Endothelial cell (in vitro differentiated cells): ENCODE data around the gene HS3ST4. TPM values are rescaled to one million over a fixed set of nuclear protein-coding genes. Genes with fewer than 3 reads are reported as not detected.

ENCODE experiments used
- DNase-seq: peaks from one replicate; pipeline ENCODE4 v3.0.0; 2021; ENCODE audit warnings: low spot score
- H3K27ac Mint-ChIP-seq: one replicate; pipeline ENCODE4 v1.8.0; 2021; ENCODE audit warnings: mixed read lengths, inconsistent platforms; ENCODE audit not compliant: unreplicated experiment
- H3K27me3 Mint-ChIP-seq: one replicate; pipeline ENCODE4 v1.8.0; 2021; ENCODE audit warnings: mild to moderate bottlenecking, moderate library complexity, mixed read lengths, inconsistent platforms; ENCODE audit not compliant: unreplicated experiment
- H3K36me3 Mint-ChIP-seq: one replicate; pipeline ENCODE4 v1.8.0; 2021; ENCODE audit warnings: mild to moderate bottlenecking, low read depth, mixed read lengths, inconsistent platforms; ENCODE audit not compliant: unreplicated experiment
- H3K4me1 Mint-ChIP-seq: one replicate; pipeline ENCODE4 v1.8.0; 2021; ENCODE audit warnings: mild to moderate bottlenecking, mixed read lengths, inconsistent platforms; ENCODE audit not compliant: unreplicated experiment
- H3K4me3 Mint-ChIP-seq: one replicate; pipeline ENCODE4 v1.8.0; 2021; ENCODE audit warnings: mild to moderate bottlenecking, mixed read lengths, inconsistent platforms; ENCODE audit not compliant: unreplicated experiment
- H3K9me3 Mint-ChIP-seq: one replicate; pipeline ENCODE4 v1.8.0; 2021; ENCODE audit warnings: mixed read lengths, inconsistent platforms; ENCODE audit not compliant: unreplicated experiment
- total RNA-seq: library from RNA; stranded (reverse); fragmentation: NEBNext Ultra II Directional; extraction: Animal tissue kit (Norgen Biotek cat#: 25700); gene quantifications from one replicate; pipeline ENCODE4 v1.2.1, GENCODE V29; 2021; ENCODE audit not compliant: unreplicated experiment
- TF ChIP-seq, protein P1 (sequence below): fragments of 200-600 bp; sonication (generic); IDR thresholded peaks from one replicate; pipeline ENCODE4 v1.5.0; 2021; ENCODE audit warnings: antibody characterized with exemption; ENCODE audit not compliant: unreplicated experiment

The HS3ST4 gene
- total RNA-seq, 1 donor from 2014 or later: 4.8 TPM

DNA sequence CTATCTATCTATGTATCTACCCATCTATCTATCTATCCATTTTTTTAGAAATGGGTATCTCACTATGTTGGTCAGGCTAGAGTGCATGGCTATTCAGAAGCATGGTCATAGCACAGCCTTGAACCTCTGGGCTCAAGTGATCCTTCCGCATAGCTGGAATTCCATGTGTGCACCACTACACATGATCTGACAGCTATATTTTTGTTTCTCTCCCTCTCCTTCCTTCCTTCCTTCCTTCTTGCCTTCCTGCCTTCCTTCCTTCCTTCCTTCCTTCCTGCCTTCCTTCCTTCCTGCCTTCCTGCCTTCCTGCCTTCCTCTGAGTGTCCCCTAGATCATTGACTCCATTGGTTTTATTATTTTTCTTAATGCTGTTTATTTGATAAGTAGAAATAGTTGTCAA, 108.1 kb downstream of the HS3ST4 start:
- Mint-ChIP-seq H3K9me3 (peaks cover 9% of the 10 kb centered on the region), H3K36me3 (peaks cover 13% of the 10 kb centered on the region), H3K4me3 (no peak overlapping the region), H3K27me3 (peaks cover 1% of the 10 kb centered on the region), H3K27ac (no peak overlapping the region), H3K4me1 (peaks cover 2% of the 10 kb centered on the region)
- no peak for DNase-seq
- TF ChIP-seq, protein P1, sequence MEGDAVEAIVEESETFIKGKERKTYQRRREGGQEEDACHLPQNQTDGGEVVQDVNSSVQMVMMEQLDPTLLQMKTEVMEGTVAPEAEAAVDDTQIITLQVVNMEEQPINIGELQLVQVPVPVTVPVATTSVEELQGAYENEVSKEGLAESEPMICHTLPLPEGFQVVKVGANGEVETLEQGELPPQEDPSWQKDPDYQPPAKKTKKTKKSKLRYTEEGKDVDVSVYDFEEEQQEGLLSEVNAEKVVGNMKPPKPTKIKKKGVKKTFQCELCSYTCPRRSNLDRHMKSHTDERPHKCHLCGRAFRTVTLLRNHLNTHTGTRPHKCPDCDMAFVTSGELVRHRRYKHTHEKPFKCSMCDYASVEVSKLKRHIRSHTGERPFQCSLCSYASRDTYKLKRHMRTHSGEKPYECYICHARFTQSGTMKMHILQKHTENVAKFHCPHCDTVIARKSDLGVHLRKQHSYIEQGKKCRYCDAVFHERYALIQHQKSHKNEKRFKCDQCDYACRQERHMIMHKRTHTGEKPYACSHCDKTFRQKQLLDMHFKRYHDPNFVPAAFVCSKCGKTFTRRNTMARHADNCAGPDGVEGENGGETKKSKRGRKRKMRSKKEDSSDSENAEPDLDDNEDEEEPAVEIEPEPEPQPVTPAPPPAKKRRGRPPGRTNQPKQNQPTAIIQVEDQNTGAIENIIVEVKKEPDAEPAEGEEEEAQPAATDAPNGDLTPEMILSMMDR: no peak

DNA sequence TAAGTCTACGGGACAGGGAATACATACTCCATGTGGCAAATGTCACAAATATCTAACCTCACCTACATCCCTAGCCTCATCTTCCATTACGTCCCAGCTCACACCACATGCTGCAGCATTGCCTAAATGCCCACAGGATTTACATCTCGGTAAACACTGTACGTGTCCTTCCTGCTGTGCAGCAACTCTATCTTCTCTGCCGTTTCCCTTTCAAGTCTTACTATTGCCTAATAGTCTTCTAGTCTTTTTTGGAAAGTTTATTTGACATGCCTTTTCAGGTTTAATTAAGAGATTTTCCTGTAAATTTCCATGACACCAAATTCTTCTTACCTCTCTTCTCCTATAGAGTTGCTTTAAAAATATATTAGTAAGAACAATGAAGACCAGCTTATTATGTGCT, 120.5 kb downstream of the HS3ST4 start:
- TF ChIP-seq, protein P1: no peak
- Mint-ChIP-seq H3K27me3 (no peaks in the 10 kb centered on the region), H3K27ac (no peak overlapping the region), H3K4me3 (no peak overlapping the region), H3K4me1 (no peaks in the 10 kb centered on the region), H3K9me3 (no peaks in the 10 kb centered on the region), H3K36me3 (peaks cover 3% of the 10 kb centered on the region)
- no peak for DNase-seq

DNA sequence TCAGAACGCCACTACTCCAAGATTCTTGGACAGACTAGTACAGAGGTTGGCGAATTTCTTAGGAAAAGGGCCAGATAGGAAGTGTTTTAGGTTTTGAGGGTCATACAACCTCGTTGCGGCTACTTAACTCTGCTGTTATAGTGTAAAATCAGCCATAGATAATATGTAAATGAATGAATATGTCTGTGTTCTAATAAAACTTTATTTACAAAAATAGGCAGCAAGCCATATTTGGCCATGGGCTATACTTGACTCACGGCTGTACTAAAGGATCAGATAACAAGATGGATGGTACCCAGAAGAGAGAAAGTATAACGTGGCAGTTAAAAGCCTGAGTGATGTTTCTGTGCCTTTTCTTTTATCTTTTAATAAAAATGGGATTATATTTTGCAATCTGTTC, 125.5 kb downstream of the HS3ST4 start:
- Mint-ChIP-seq H3K9me3 (no peaks in the 10 kb centered on the region), H3K4me3 (no peak overlapping the region), H3K27me3 (peaks cover 2% of the 10 kb centered on the region), H3K4me1 (no peaks in the 10 kb centered on the region), H3K27ac (no peak overlapping the region), H3K36me3 (peaks cover 7% of the 10 kb centered on the region)
- TF ChIP-seq, protein P1: no peak
- no peak for DNase-seq

DNA sequence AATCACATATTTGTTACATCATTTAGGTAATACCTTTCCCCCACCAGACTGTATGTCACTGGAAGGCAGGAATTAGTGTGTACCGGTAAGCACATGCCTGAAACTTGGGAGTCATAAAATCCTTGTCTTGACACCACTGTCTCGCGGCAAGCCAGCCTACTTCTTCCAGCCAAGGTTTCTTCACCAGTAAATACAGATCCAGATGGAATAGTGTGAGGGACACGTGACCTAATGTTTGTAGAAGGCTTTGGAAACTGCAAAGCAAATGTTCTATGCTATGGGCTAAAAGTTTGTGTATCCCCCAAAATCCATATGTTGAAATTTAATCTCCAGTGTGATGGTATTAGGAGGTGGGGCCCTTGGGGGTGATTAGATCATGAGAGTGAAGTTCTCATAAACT, 126.1 kb downstream of the HS3ST4 start:
- H3K9me3 Mint-ChIP-seq: no peaks in the 10 kb centered on the region
- peaks cover 7% of the 10 kb centered on the region for H3K36me3 Mint-ChIP-seq
- H3K4me1 Mint-ChIP-seq: no peaks in the 10 kb centered on the region
- H3K4me3 Mint-ChIP-seq: no peak overlapping the region
- H3K27ac Mint-ChIP-seq: no peak overlapping the region
- TF ChIP-seq, protein P1: no peak
- DNase-seq: no peak
- peaks cover 2% of the 10 kb centered on the region for H3K27me3 Mint-ChIP-seq

DNA sequence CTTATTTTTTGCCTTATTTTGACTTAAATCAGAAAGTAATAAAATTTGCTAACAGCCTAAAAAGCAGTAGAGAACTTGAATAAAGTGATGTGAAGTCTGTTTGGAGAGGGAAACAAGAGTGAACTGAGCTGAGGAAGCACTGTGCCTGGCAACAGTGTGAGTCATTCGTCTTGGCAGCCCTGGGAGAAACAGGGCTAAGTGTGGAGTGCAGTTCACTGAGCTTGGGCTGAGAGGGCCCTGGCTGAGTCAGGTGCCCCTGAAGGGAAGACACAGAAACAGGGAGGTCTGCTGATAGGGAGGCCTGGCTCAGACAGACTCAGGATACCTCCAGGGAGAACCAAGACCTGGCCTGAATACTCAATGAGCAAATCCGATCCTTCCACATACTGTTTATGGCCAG, 132.1 kb downstream of the HS3ST4 start:
- TF ChIP-seq, protein P1: no peak
- H3K9me3 Mint-ChIP-seq: peaks cover 4% of the 10 kb centered on the region
- H3K27me3 Mint-ChIP-seq: peaks cover 2% of the 10 kb centered on the region
- no peaks in the 10 kb centered on the region for H3K4me1 Mint-ChIP-seq
- H3K4me3 Mint-ChIP-seq: no peak overlapping the region
- no peak for DNase-seq
- no peak overlapping the region for H3K27ac Mint-ChIP-seq
- H3K36me3 Mint-ChIP-seq: peaks cover 18% of the 10 kb centered on the region
